ENCODE data around the gene USP3. TPM values are rescaled to one million over a fixed set of nuclear protein-coding genes. Genes with fewer than 3 reads are reported as not detected.
A peak's percentile ranks its signal among the peaks of the same experiment; 100 is the strongest.

The USP3 gene
- total and polyA plus RNA-seq, 9 of the 15 experiments (the other 6 are each of a cell fraction or from before 2014, with no cell fraction given), result 17.3 to 54.3 (median 34.8) TPM

GRCh38 chr15:63509056-63509954, 4.9 kb downstream of the USP3 start (continued):
- TF ChIP-seq, protein P1, sequence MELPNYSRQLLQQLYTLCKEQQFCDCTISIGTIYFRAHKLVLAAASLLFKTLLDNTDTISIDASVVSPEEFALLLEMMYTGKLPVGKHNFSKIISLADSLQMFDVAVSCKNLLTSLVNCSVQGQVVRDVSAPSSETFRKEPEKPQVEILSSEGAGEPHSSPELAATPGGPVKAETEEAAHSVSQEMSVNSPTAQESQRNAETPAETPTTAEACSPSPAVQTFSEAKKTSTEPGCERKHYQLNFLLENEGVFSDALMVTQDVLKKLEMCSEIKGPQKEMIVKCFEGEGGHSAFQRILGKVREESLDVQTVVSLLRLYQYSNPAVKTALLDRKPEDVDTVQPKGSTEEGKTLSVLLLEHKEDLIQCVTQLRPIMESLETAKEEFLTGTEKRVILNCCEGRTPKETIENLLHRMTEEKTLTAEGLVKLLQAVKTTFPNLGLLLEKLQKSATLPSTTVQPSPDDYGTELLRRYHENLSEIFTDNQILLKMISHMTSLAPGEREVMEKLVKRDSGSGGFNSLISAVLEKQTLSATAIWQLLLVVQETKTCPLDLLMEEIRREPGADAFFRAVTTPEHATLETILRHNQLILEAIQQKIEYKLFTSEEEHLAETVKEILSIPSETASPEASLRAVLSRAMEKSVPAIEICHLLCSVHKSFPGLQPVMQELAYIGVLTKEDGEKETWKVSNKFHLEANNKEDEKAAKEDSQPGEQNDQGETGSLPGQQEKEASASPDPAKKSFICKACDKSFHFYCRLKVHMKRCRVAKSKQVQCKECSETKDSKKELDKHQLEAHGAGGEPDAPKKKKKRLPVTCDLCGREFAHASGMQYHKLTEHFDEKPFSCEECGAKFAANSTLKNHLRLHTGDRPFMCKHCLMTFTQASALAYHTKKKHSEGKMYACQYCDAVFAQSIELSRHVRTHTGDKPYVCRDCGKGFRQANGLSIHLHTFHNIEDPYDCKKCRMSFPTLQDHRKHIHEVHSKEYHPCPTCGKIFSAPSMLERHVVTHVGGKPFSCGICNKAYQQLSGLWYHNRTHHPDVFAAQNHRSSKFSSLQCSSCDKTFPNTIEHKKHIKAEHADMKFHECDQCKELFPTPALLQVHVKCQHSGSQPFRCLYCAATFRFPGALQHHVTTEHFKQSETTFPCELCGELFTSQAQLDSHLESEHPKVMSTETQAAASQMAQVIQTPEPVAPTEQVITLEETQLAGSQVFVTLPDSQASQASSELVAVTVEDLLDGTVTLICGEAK (IDR thresholded peaks at IDR 0.05), result no peak
- TF ChIP-seq, protein P1 (CRISPR knock-in tag; IDR thresholded peaks at IDR 0.05), result no peak
- TF ChIP-seq ZNF224 (CRISPR knock-in tag; IDR thresholded peaks at IDR 0.05) (0 out of 2 replicates have a peak, but pooled peaks have one; percentile 73), POLR3A (IDR thresholded peaks at IDR 0.05; ENCODE audit: borderline replicate concordance, extremely low read depth, insufficient read depth, insufficient read length) (no peak), ASH1L (IDR thresholded peaks at IDR 0.05; ENCODE audit: borderline replicate concordance, low read depth, partially characterized antibody) (no peak)

Measured in K562 (cell line).